ENCODE results near the gene ERC2.

GRCh38 chr3:56459104-56459496 lies 9.2 kb downstream of the ERC2 start:
- no peak for TF ChIP-seq CTCF (conservative IDR thresholded peaks at IDR 0.05 in 1 of 2, IDR thresholded peaks at IDR 0.05 in 1 of 2; ENCODE audit: low read depth in 1 of 2, low read length in 2 of 2)
- no peak for TF ChIP-seq EZH2 (IDR thresholded peaks at IDR 0.05; ENCODE audit: low read length, missing control alignments)

All from fibroblast of lung (primary cell).